NB4 (cell line): Measurements from ENCODE around the gene LTBP1.

Experiments
- POLR2A ChIP-seq: IDR thresholded peaks from 2 replicates; pipeline ENCODE4 v1.6.1; 2011; ENCODE audit warnings: mild to moderate bottlenecking; ENCODE audit not compliant: insufficient read length; ENCODE audit errors: extremely low read depth
- TF ChIP-seq, protein P1 (sequence below): IDR thresholded peaks from one replicate; pipeline ENCODE4 v1.5.1; 2012; ENCODE audit warnings: low read depth, low read length

GRCh38 chr2:33392366-33392765 lies 445.6 kb downstream of the LTBP1 start:
- TF ChIP-seq, protein P1, sequence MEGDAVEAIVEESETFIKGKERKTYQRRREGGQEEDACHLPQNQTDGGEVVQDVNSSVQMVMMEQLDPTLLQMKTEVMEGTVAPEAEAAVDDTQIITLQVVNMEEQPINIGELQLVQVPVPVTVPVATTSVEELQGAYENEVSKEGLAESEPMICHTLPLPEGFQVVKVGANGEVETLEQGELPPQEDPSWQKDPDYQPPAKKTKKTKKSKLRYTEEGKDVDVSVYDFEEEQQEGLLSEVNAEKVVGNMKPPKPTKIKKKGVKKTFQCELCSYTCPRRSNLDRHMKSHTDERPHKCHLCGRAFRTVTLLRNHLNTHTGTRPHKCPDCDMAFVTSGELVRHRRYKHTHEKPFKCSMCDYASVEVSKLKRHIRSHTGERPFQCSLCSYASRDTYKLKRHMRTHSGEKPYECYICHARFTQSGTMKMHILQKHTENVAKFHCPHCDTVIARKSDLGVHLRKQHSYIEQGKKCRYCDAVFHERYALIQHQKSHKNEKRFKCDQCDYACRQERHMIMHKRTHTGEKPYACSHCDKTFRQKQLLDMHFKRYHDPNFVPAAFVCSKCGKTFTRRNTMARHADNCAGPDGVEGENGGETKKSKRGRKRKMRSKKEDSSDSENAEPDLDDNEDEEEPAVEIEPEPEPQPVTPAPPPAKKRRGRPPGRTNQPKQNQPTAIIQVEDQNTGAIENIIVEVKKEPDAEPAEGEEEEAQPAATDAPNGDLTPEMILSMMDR: no peak
- TF ChIP-seq POLR2A: no peak
